ENCODE results near the gene KRTAP2-3. TPM values are rescaled to one million over a fixed set of nuclear protein-coding genes. Genes with fewer than 3 reads are reported as not detected.
"Not testable (repeated sequence)": the region's sequence is repeated elsewhere in the genome, so short reads cannot be mapped to it uniquely, and the experiment has no call there.

The KRTAP2-3 gene
- total RNA-seq, 2 experiments from 2014 or later, result not detected

GRCh38 chr17:41064301-41064700 lies 4.4 kb upstream of the KRTAP2-3 start:
- Histone ChIP-seq H3K4me1 (ENCODE audit: insufficient read depth, low read length, poor library complexity, severe bottlenecking) (no peaks in the 10 kb centered on the region), H3K36me3 (ENCODE audit: insufficient read depth, low read length) (no peaks in the 10 kb centered on the region), H3K9me3 (ENCODE audit: low read length) (no peaks in the 10 kb centered on the region), H3K4me2 (ENCODE audit: low read length) (no peak overlapping the region), H4K20me1 (ENCODE audit: insufficient read depth, low read length) (no peaks in the 10 kb centered on the region), H3K9me2 (ENCODE audit: insufficient read depth, low read length) (no peaks in the 10 kb centered on the region), H3K4me3 (ENCODE audit: low read depth, low read length, poor library complexity, severe bottlenecking) (no peak overlapping the region), H3K27ac (ENCODE audit: low read depth, low read length, poor library complexity, severe bottlenecking) (no peak overlapping the region), H3K79me2 (ENCODE audit: insufficient read depth, low read depth, low read length) (no peaks in the 10 kb centered on the region), H2AFZ (ENCODE audit: low read length) (no peak overlapping the region)
- ChIA-PET CTCF (ENCODE audit: unreplicated experiment) (no interaction called here), POLR2A (no interaction called here)
- TF ChIP-seq CTCF (conservative IDR thresholded peaks at IDR 0.05; ENCODE audit: low read length), result no peak
- BruUV-seq (replicated peaks), result no TSS peak
- DNase-seq (ENCODE audit: low spot score), result no peak
- intact Hi-C loops (cut with micrococcal nuclease; ENCODE audit: unreplicated experiment), result no loop called here

GRCh38 chr17:41063449-41063848 lies 3.5 kb upstream of the KRTAP2-3 start:
- Histone ChIP-seq H3K9me2 (ENCODE audit: insufficient read depth, low read length) (no peaks in the 10 kb centered on the region), H4K20me1 (ENCODE audit: insufficient read depth, low read length) (no peaks in the 10 kb centered on the region), H3K4me2 (ENCODE audit: low read length) (no peak overlapping the region), H3K36me3 (ENCODE audit: insufficient read depth, low read length) (no peaks in the 10 kb centered on the region), H3K4me3 (ENCODE audit: low read depth, low read length, poor library complexity, severe bottlenecking) (no peak overlapping the region), H3K9me3 (ENCODE audit: low read length) (no peaks in the 10 kb centered on the region), H2AFZ (ENCODE audit: low read length) (no peak overlapping the region), H3K27ac (ENCODE audit: low read depth, low read length, poor library complexity, severe bottlenecking) (no peak overlapping the region), H3K4me1 (ENCODE audit: insufficient read depth, low read length, poor library complexity, severe bottlenecking) (no peaks in the 10 kb centered on the region), H3K79me2 (ENCODE audit: insufficient read depth, low read depth, low read length) (no peaks in the 10 kb centered on the region)
- ChIA-PET POLR2A (no interaction called here), CTCF (ENCODE audit: unreplicated experiment) (no interaction called here)
- DNase-seq (ENCODE audit: low spot score), result no peak
- BruUV-seq (replicated peaks), result no TSS peak
- intact Hi-C loops (cut with micrococcal nuclease; ENCODE audit: unreplicated experiment), result no loop called here
- TF ChIP-seq CTCF (conservative IDR thresholded peaks at IDR 0.05; ENCODE audit: low read length) (no peak), EZH2phosphoT487 (IDR thresholded peaks at IDR 0.05; ENCODE audit: borderline replicate concordance, low read depth, low read length) (no peak)

GRCh38 chr17:41061964-41062363 lies 2.0 kb upstream of the KRTAP2-3 start:
- H2AFZ ChIP-seq (ENCODE audit: low read length), result no peak overlapping the region
- no peaks in the 10 kb centered on the region for H3K36me3 ChIP-seq (ENCODE audit: insufficient read depth, low read length)
- no peak for DNase-seq (ENCODE audit: low spot score)
- ChIA-PET POLR2A (no interaction called here), CTCF (ENCODE audit: unreplicated experiment) (interaction anchor here (0.6 kb wide), 1 partner anchor 116 kb away, joined by 3 read pairs; the partner anchor contains the start of gene KRTAP4-2)
- H4K20me1 ChIP-seq (ENCODE audit: insufficient read depth, low read length), result no peaks in the 10 kb centered on the region
- H3K4me1 ChIP-seq (ENCODE audit: insufficient read depth, low read length, poor library complexity, severe bottlenecking), result no peaks in the 10 kb centered on the region
- no peak for TF ChIP-seq EZH2phosphoT487 (IDR thresholded peaks at IDR 0.05; ENCODE audit: borderline replicate concordance, low read depth, low read length)
- no peak for TF ChIP-seq CTCF (conservative IDR thresholded peaks at IDR 0.05; ENCODE audit: low read length)
- no peak overlapping the region for H3K27ac ChIP-seq (ENCODE audit: low read depth, low read length, poor library complexity, severe bottlenecking)
- no peak overlapping the region for H3K4me2 ChIP-seq (ENCODE audit: low read length)
- H3K9me3 ChIP-seq (ENCODE audit: low read length), result no peaks in the 10 kb centered on the region
- BruUV-seq (replicated peaks), result no TSS peak
- no peaks in the 10 kb centered on the region for H3K9me2 ChIP-seq (ENCODE audit: insufficient read depth, low read length)
- no peak overlapping the region for H3K4me3 ChIP-seq (ENCODE audit: low read depth, low read length, poor library complexity, severe bottlenecking)
- intact Hi-C loops (cut with micrococcal nuclease; ENCODE audit: unreplicated experiment), result no loop called here
- H3K79me2 ChIP-seq (ENCODE audit: insufficient read depth, low read depth, low read length), result no peaks in the 10 kb centered on the region

GRCh38 chr17:41059276-41060051 lies 450 bp downstream of the KRTAP2-3 start:
- H3K4me3 ChIP-seq (ENCODE audit: low read depth, low read length, poor library complexity, severe bottlenecking); H3K36me3 ChIP-seq (ENCODE audit: insufficient read depth, low read length); H3K4me1 ChIP-seq (ENCODE audit: insufficient read depth, low read length, poor library complexity, severe bottlenecking); DNase-seq (ENCODE audit: low spot score); H3K27ac ChIP-seq (ENCODE audit: low read depth, low read length, poor library complexity, severe bottlenecking); H3K9me2 ChIP-seq (ENCODE audit: insufficient read depth, low read length); H3K4me2 ChIP-seq (ENCODE audit: low read length); H2AFZ ChIP-seq (ENCODE audit: low read length); H3K9me3 ChIP-seq (ENCODE audit: low read length); CTCF ChIA-PET (ENCODE audit: unreplicated experiment); BruUV-seq (replicated peaks); H4K20me1 ChIP-seq (ENCODE audit: insufficient read depth, low read length); intact Hi-C loops (cut with micrococcal nuclease; ENCODE audit: unreplicated experiment); H3K79me2 ChIP-seq (ENCODE audit: insufficient read depth, low read depth, low read length): not testable (repeated sequence)
- POLR2A ChIA-PET, result interaction anchor here (0.6 to 0.7 kb wide), 2 partner anchors 16 to 283 kb away, joined by 3 to 4 read pairs; no protein-coding TSS in a partner anchor

Measured in OCI-LY7 (cell line).